Right kidney (tissue), 1 donor: Measurements from ENCODE around the gene ATP1A2.

Source experiments
- DNase-seq: peaks from one replicate; pipeline ENCODE4 v3.0.0-alpha.2; 2016

The ATP1A2 gene

DNA sequence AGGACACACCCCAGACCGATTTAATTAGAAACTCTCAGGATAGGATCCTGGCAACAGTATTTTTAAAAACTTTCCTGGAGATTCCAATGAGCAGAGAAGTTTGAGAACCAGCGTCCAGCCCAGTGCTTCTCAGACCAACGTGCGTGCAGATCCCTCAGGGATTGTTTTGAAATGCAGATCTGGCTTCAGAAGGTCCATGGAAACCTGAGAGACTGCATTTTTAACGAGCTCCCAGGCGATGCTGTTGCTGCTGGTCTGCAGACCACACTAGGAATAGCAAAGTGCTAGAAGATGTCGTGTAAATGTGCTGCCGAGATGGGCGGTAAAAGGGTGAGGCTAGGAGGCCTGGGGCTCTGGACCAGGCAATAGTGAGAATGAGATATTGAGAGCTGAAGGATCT lies 56.4 kb downstream of the ATP1A2 start:
- DNase-seq = no peak

GRCh38 chr1:160177231-160177630 lies 61.7 kb downstream of the ATP1A2 start:
- DNase-seq = no peak

GRCh38 chr1:160177667-160178066 lies 62.1 kb downstream of the ATP1A2 start:
- DNase-seq = no peak

DNA sequence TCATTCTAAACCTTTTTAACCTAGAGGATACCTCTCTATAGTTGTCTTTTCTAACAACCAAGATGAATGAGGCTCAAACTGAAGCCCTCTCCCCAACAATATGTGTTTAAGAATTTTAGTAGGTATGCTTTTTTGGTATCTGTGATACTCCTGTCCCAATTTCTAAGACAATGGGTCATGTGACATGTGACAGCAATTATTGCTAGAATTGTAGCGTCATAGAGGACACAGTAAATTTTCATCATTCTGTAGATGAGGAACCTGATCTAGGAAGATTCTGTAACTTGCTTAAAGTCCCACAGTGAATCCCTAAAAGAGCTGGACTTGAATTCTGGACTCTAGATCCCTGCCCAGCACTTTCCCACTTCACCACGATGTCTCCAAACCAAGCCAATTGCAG lies 63.2 kb downstream of the ATP1A2 start:
- no peak for DNase-seq

- no peak for DNase-seq
Measured at GRCh38 chr1:160179336-160179735, 63.8 kb downstream of the ATP1A2 start.

GRCh38 chr1:160186246-160186645 lies 70.7 kb downstream of the ATP1A2 start:
- DNase-seq = no peak

GRCh38 chr1:160186729-160187128 lies 71.2 kb downstream of the ATP1A2 start:
- no peak for DNase-seq

GRCh38 chr1:160187407-160187806 lies 71.8 kb downstream of the ATP1A2 start:
- DNase-seq = no peak

DNA sequence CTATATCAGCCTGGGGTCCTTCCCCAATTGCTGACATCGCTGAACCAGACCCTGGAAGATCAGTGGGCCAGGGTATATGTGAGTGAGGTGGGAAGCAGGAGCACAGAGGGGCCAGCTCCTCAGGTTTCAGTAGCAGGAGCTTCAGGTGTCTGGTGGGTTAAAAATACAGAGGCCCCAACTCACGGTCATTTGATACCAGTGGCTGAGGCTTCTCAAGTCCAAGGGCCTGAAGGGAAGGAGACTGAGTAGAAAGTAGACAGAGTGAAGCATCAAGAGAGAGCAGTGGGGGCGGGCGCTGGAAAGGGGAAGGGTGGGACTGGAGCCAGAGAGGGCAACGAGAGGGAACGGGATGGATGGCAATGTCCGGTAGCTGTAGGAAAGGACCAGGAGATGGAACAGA lies 72.8 kb downstream of the ATP1A2 start:
- DNase-seq = no peak

DNA sequence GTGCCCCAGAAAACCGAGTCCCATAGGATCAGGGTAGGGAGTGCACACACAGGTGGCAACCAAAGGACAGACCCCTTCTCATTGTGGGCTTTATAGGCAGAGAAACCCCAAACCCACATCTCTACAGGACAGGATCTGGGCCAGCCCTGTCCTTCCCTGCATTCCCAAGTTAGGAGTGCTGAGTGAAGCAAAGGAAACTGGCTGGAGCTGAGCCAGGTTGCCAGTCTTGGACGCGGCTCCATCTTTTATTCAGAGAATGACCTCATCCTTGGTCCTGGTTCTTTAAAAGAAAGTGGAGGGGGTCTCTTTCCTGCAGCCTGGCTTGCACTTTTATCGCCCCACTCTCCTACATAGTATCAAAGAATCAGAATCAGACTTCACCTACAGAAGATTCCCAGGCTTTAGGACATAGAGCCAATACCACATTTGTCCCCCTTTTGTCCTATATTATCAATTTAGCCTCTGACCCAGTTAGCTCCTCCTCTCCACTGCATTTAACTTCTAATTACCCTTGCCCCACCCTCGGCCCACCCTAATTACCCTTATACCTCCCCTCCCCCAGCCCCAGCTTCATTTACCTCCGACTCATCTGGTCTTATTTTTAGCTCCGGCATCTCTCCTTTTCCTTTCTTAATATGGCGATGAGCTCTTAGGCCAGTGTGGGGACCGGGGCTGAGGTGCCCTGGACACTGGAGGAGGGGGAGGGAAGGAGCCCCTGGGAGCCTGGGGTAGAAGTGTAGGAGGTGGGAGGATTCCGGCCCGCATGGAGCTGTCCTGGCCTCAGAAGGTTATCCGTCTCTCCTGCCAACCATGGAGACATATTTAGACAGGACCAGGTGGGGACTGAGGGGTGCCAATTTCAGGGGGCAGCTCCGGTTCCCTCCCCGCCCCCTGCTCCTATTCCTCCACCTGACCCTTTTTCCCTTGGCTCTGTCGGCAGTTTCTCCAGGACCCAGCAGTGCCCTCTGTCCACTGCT lies 74.4 kb downstream of the ATP1A2 start, which contains the start of gene CASQ1:
TSS of gene CASQ1 (plus strand) at position 927 of the 977 bp plus-strand sequence. CDS start 177 bp downstream, outside the sequence.
- DNase-seq = no peak

DNA sequence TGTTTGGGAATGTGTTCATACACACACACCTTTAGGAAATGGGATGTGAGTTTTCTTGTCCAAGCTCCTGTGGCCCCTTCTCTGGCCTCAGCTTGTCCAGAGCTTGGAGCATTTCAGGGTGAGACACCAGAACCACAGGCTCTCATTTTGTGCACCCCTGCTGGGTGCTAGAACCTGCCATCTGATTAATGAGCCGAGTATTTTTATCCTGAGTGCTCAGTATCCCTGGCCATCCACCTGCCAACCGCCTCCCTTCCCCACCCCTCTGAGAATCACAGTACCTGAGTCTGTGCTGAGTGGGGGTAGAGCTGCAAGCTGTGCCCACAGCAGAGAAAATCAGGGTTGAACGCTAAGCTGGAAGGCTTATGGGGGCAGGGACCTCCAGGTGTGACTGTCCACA lies 76.2 kb downstream of the ATP1A2 start:
- no peak for DNase-seq

- no peak for DNase-seq
Measured at GRCh38 chr1:160192234-160192633, 76.7 kb downstream of the ATP1A2 start.
